Endothelial cell of umbilical vein (primary cell): ENCODE data around the gene RAB24. TPM values are rescaled to one million over a fixed set of nuclear protein-coding genes. Genes with fewer than 3 reads are reported as not detected.

Source experiments
- BruUV-seq: library from RNA; stranded (reverse); fragments of 400-500 nt; replicated peaks from 2 replicates; lab custom pipeline; 2021; lab: Mats Ljungman, UMichigan
- CTCF ChIA-PET: fragments of 300-600, 350-600 bp; sonication (Branson Sonifier 250); formaldehyde crosslinking; loops from one replicate; lab custom pipeline; 2021; ENCODE audit warnings: antibody characterized with exemption, inconsistent platforms; lab: Charles Lee
- POLR2A ChIA-PET: fragments of 300-600, 350-600 bp; sonication (Branson Sonifier 250); formaldehyde crosslinking; loops from one replicate; lab custom pipeline; 2021; ENCODE audit warnings: antibody characterized with exemption, inconsistent platforms; lab: Charles Lee
- DNase-seq: peaks from one replicate; pipeline ENCODE4 v3.0.0-alpha.2; 2011; ENCODE audit warnings: low read depth, low spot score
- FAIRE-seq: peaks from 2 replicates; lab custom pipeline; 2011; peaks lifted over from hg19 to GRCh38; lab: Jason Lieb, UNC
- H2AFZ ChIP-seq: 2 replicates; pipeline ENCODE4 v1.6.0; 2012; ENCODE audit warnings: low read depth, low read length, control low read depth, inconsistent platforms
- H3K27ac ChIP-seq: 2 replicates; pipeline ENCODE4 v1.5.1; 2011; ENCODE audit warnings: low read depth, mild to moderate bottlenecking, control low read depth, low read length, moderate library complexity; ENCODE audit not compliant: insufficient read depth
- H3K27me3 ChIP-seq, 2 experiments: 2 replicates each; pipeline versions ENCODE4 v1.6.0 to v1.6.1; 2011; ENCODE audit warnings: low read length in 2 of 2, mixed read lengths in 1 of 2; ENCODE audit not compliant: control insufficient read depth in 2 of 2, insufficient read depth in 2 of 2
- H3K36me3 ChIP-seq, 2 experiments: 2 replicates in 1 of 2; 3 replicates in 1 of 2; pipeline ENCODE4 v1.5.1; 2011; ENCODE audit warnings: low read length in 2 of 2, mild to moderate bottlenecking in 1 of 2, moderate library complexity in 1 of 2; ENCODE audit not compliant: control insufficient read depth in 2 of 2, insufficient read depth in 2 of 2; ENCODE audit errors: extremely low read depth in 1 of 2
- H3K4me1 ChIP-seq: 3 replicates; pipeline ENCODE4 v1.5.1; 2011; ENCODE audit warnings: mild to moderate bottlenecking, low read length; ENCODE audit not compliant: control insufficient read depth, insufficient read depth; ENCODE audit errors: extremely low read depth
- H3K4me2 ChIP-seq: 2 replicates; pipeline ENCODE4 v1.6.1; 2011; ENCODE audit warnings: low read length, control low read depth, mixed read lengths; ENCODE audit not compliant: insufficient read depth
- H3K4me3 ChIP-seq, 3 experiments: fragments of 200-600 bp in 1 of 3; sonication (generic), shearing (Covaris generic) in 1 of 3; replicated peaks in 1 of 3; 2 replicates each; pipeline ENCODE4 v1.5.1; 2011 to 2016; ENCODE audit warnings: control low read depth in 3 of 3, low read length in 3 of 3, mild to moderate bottlenecking in 2 of 3, inconsistent platforms in 1 of 3, low read depth in 1 of 3, moderate library complexity in 1 of 3; ENCODE audit not compliant: insufficient read depth in 1 of 3
- H3K79me2 ChIP-seq: 2 replicates; pipeline ENCODE4 v1.6.0; 2012; ENCODE audit warnings: low read length, inconsistent platforms; ENCODE audit not compliant: control insufficient read depth, insufficient read depth
- H3K9ac ChIP-seq: replicated peaks from 2 replicates; pipeline ENCODE3; 2011; ENCODE audit warnings: low read length, control low read depth; ENCODE audit not compliant: insufficient read depth; ENCODE audit errors: extremely low read depth
- H3K9me1 ChIP-seq: replicated peaks from 3 replicates; pipeline ENCODE4 v1.6.0; 2011; ENCODE audit warnings: mild to moderate bottlenecking, low read length; ENCODE audit not compliant: control insufficient read depth, insufficient read depth; ENCODE audit errors: extremely low read depth
- H3K9me3 ChIP-seq: replicated peaks from 2 replicates; pipeline ENCODE4 v1.5.1; 2012; ENCODE audit warnings: low read length, inconsistent platforms; ENCODE audit not compliant: control insufficient read depth, insufficient read depth
- H4K20me1 ChIP-seq: replicated peaks from 2 replicates; pipeline ENCODE3; 2011; ENCODE audit warnings: mild to moderate bottlenecking, low read length; ENCODE audit not compliant: control insufficient read depth, insufficient read depth; ENCODE audit errors: extremely low read depth
- FOS ChIP-seq: IDR thresholded peaks from 2 replicates; pipeline ENCODE4 v1.6.1; 2011; ENCODE audit warnings: mild to moderate bottlenecking, low read length, moderate library complexity, borderline replicate concordance; ENCODE audit not compliant: insufficient read depth
- GATA2 ChIP-seq: IDR thresholded peaks from 2 replicates; pipeline ENCODE4 v1.7.0; 2011; ENCODE audit warnings: low read depth, mild to moderate bottlenecking, moderate library complexity, mixed read lengths, low read length; ENCODE audit not compliant: insufficient read length, insufficient read depth
- JUN ChIP-seq: IDR thresholded peaks from 2 replicates; pipeline ENCODE4 v1.6.1; 2011; ENCODE audit warnings: borderline replicate concordance, low read depth; ENCODE audit not compliant: insufficient read length, insufficient read depth
- POLR2A ChIP-seq: IDR thresholded peaks from 2 replicates; pipeline ENCODE4 v1.6.1; 2012; ENCODE audit warnings: low read depth, mild to moderate bottlenecking, control low read depth, low read length
- POLR2AphosphoS5 ChIP-seq: IDR thresholded peaks from 2 replicates; pipeline ENCODE4 v1.6.1; 2012; ENCODE audit warnings: low read depth, mild to moderate bottlenecking, control low read depth, low read length, moderate library complexity; ENCODE audit not compliant: insufficient read depth
- dilution Hi-C: fragments of 300-500 bp; cut with MboI; formaldehyde crosslinking; loops from one replicate; pipeline ENCODE4 v1.15.0; 2019; ENCODE audit warnings: low sequenced_read_pairs; ENCODE audit not compliant: extremely low pct_ligation_motif_present
- intact Hi-C: fragments of 100-400 bp; cut with micrococcal nuclease; formaldehyde crosslinking; loops from one replicate; pipeline ENCODE4 v1.10.0; 2022
- polyA plus RNA-seq, 4 experiments: library from polyadenylated mRNA; depleted of rRNA in 3 of 4; stranded (reverse) in 3 of 4; unstranded in 1 of 4; fragments of >200 nt; gene quantifications; 2 replicates each; pipeline versions ENCODE4 v1.2.1 to v1.2.3, GENCODE V29; 2011 to 2012; ENCODE audit warnings: missing spikeins in 1 of 4
- total RNA-seq: library from RNA; stranded (reverse); gene quantifications from 2 replicates; pipeline ENCODE4 v1.2.3, GENCODE V29; 2021
- TF ChIP-seq, protein P1 (sequence below): IDR thresholded peaks from 2 replicates; pipeline ENCODE4 v1.6.1; 2011; ENCODE audit not compliant: insufficient read depth, insufficient read length
- TF ChIP-seq, protein P2 (sequence below), 2 donors: IDR thresholded peaks; 1 replicate in 1 of 2; 2 replicates in 1 of 2; pipeline ENCODE4 v1.5.1; 2011; ENCODE audit warnings: low read length in 2 of 2, mild to moderate bottlenecking in 2 of 2, moderate library complexity in 2 of 2, control low read depth in 1 of 2, inconsistent platforms in 1 of 2, low read depth in 1 of 2; ENCODE audit not compliant: insufficient read depth in 1 of 2; ENCODE audit errors: extremely low read depth in 1 of 2

RAB24 gene
- total and polyA plus RNA-seq, 2 donors (not counting 3 experiments of a cell fraction or from before 2014, with no cell fraction given): 20.7 to 44.0 TPM

DNA sequence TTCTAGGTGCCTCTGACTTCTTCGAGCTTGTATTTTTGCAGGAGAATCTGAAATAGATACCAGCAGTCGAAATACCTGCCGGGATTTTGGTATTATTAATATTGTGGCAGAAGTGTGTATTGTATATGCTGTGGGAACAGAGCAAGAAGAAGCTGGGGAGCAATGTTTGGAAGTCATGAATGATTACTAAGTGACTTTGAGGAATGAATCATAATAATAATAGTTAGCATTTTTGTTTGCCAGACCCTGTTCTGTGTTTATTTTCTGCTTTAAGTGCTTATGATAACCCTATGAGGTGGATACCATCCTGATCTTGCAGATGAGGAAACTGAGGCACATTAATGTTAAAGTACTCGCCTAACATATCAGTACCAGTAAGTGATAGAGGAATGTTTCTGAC, 32.4 kb downstream of the RAB24 start:
- H3K9me1 ChIP-seq: no peaks in the 10 kb centered on the region
- no peak overlapping the region for H2AFZ ChIP-seq
- H3K4me2 ChIP-seq: no peak overlapping the region
- no peak for DNase-seq
- H4K20me1 ChIP-seq: no peaks in the 10 kb centered on the region
- dilution Hi-C loops (no loop called here), intact Hi-C loops (no loop called here)
- BruUV-seq: no TSS peak
- H3K27me3 ChIP-seq: no peaks in the 10 kb centered on the region
- H3K4me3 ChIP-seq: no peak overlapping the region
- H3K36me3 ChIP-seq: peaks cover 13 to 23% of the 10 kb centered on the region in 2 experiments
- TF ChIP-seq, protein P1, sequence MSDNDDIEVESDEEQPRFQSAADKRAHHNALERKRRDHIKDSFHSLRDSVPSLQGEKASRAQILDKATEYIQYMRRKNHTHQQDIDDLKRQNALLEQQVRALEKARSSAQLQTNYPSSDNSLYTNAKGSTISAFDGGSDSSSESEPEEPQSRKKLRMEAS: no peak
- TF ChIP-seq JUN: no peak
- TF ChIP-seq, protein P2, sequence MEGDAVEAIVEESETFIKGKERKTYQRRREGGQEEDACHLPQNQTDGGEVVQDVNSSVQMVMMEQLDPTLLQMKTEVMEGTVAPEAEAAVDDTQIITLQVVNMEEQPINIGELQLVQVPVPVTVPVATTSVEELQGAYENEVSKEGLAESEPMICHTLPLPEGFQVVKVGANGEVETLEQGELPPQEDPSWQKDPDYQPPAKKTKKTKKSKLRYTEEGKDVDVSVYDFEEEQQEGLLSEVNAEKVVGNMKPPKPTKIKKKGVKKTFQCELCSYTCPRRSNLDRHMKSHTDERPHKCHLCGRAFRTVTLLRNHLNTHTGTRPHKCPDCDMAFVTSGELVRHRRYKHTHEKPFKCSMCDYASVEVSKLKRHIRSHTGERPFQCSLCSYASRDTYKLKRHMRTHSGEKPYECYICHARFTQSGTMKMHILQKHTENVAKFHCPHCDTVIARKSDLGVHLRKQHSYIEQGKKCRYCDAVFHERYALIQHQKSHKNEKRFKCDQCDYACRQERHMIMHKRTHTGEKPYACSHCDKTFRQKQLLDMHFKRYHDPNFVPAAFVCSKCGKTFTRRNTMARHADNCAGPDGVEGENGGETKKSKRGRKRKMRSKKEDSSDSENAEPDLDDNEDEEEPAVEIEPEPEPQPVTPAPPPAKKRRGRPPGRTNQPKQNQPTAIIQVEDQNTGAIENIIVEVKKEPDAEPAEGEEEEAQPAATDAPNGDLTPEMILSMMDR (IDR thresholded peaks at IDR 0.05; ENCODE audit: extremely low read depth in 1 of 2, insufficient read depth in 1 of 2, low read depth in 1 of 2, low read length in 2 of 2): no peak
- TF ChIP-seq FOS: no peak
- TF ChIP-seq POLR2AphosphoS5: no peak
- no peak for TF ChIP-seq GATA2
- no peak for TF ChIP-seq POLR2A
- no peak overlapping the region for H3K27ac ChIP-seq
- H3K9me3 ChIP-seq: no peaks in the 10 kb centered on the region
- no peak overlapping the region for H3K9ac ChIP-seq
- POLR2A ChIA-PET: no interaction called here
- FAIRE-seq: no peak
- no peaks in the 10 kb centered on the region for H3K4me1 ChIP-seq
- no peaks in the 10 kb centered on the region for H3K79me2 ChIP-seq
- CTCF ChIA-PET: interaction anchor here (1.0 to 1.1 kb wide), 2 partner anchors 17 to 159 kb away, joined by 3 to 4 read pairs; no protein-coding TSS in a partner anchor
